ENCODE measurements around the gene HUNK.

GRCh38 chr21:31878831-31879230 lies 6.0 kb downstream of the HUNK start:
- TF ChIP-seq BHLHE40 (IDR thresholded peaks at IDR 0.05; ENCODE audit: borderline replicate concordance) (no peak), HDGF (IDR thresholded peaks at IDR 0.05; ENCODE audit: borderline replicate concordance) (no peak), FOXK2 (IDR thresholded peaks at IDR 0.05) (no peak), ARNT (IDR thresholded peaks at IDR 0.05) (no peak), FOXM1 (IDR thresholded peaks at IDR 0.05; ENCODE audit: borderline replicate concordance) (no peak), FOXA1 (IDR thresholded peaks at IDR 0.05) (no peak), SUZ12 (IDR thresholded peaks at IDR 0.05) (no peak), SP1 (IDR thresholded peaks at IDR 0.05) (no peak), ELF4 (IDR thresholded peaks at IDR 0.05) (no peak), TARDBP (IDR thresholded peaks at IDR 0.05) (no peak)
- TF ChIP-seq, protein P1, sequence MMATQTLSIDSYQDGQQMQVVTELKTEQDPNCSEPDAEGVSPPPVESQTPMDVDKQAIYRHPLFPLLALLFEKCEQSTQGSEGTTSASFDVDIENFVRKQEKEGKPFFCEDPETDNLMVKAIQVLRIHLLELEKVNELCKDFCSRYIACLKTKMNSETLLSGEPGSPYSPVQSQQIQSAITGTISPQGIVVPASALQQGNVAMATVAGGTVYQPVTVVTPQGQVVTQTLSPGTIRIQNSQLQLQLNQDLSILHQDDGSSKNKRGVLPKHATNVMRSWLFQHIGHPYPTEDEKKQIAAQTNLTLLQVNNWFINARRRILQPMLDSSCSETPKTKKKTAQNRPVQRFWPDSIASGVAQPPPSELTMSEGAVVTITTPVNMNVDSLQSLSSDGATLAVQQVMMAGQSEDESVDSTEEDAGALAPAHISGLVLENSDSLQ (IDR thresholded peaks at IDR 0.05) = no peak
